PFSK-1 (cell line): ENCODE results near the gene RBM33.

Experiments
- FOXP2 ChIP-seq: optimal IDR thresholded peaks from 2 replicates; pipeline ENCODE3; 2011; ENCODE audit warnings: borderline replicate concordance, control low read depth, inconsistent platforms; ENCODE audit not compliant: insufficient read depth; ENCODE audit errors: extremely low read length, extremely low read depth
- POLR2AphosphoS5 ChIP-seq: IDR thresholded peaks from 2 replicates; pipeline ENCODE4 v1.6.1; 2012; ENCODE audit warnings: low read depth, mild to moderate bottlenecking, control low read depth, low read length, moderate library complexity
- SIN3A ChIP-seq: IDR thresholded peaks from 2 replicates; pipeline ENCODE4 v1.6.1; 2012; ENCODE audit warnings: mild to moderate bottlenecking, low read length, moderate library complexity, borderline replicate concordance; ENCODE audit not compliant: insufficient read depth
- TAF1 ChIP-seq: IDR thresholded peaks from 2 replicates; pipeline ENCODE4 v1.6.1; 2012; ENCODE audit warnings: low read length, control low read depth, borderline replicate concordance; ENCODE audit not compliant: insufficient read depth
- TF ChIP-seq, protein P1 (sequence below), 2 experiments: IDR thresholded peaks; 2 replicates each; pipeline versions ENCODE4 v1.6.1 to v1.8.0; 2011 to 2012; ENCODE audit warnings: low read depth in 2 of 2, low read length in 2 of 2, control low read depth in 1 of 2, inconsistent platforms in 1 of 2, mild to moderate bottlenecking in 1 of 2, moderate library complexity in 1 of 2; ENCODE audit not compliant: insufficient read depth in 1 of 2

RBM33 gene

DNA sequence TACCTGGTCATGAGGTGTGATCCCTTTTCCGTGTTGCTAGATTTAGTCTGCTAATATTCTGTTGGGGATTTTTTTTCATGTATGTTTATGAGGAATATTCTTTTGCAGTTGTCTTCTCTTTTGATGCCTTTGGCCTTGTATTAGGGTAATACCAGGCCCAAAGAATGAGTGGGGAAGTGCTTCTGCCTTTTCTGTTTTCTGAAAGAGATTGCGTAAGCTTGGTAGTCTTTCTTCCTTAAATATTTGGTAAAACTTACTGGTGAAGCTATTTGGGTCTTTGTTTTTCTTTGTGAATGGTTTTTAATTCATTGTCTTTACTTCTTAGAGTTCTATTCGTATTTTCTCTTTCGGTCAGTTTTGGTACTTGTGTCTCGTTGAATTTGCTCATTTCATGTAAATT lies 116.7 kb downstream of the RBM33 start:
- TF ChIP-seq POLR2AphosphoS5 (no peak), FOXP2 (no peak), TAF1 (no peak), SIN3A (no peak)
- TF ChIP-seq, protein P1, sequence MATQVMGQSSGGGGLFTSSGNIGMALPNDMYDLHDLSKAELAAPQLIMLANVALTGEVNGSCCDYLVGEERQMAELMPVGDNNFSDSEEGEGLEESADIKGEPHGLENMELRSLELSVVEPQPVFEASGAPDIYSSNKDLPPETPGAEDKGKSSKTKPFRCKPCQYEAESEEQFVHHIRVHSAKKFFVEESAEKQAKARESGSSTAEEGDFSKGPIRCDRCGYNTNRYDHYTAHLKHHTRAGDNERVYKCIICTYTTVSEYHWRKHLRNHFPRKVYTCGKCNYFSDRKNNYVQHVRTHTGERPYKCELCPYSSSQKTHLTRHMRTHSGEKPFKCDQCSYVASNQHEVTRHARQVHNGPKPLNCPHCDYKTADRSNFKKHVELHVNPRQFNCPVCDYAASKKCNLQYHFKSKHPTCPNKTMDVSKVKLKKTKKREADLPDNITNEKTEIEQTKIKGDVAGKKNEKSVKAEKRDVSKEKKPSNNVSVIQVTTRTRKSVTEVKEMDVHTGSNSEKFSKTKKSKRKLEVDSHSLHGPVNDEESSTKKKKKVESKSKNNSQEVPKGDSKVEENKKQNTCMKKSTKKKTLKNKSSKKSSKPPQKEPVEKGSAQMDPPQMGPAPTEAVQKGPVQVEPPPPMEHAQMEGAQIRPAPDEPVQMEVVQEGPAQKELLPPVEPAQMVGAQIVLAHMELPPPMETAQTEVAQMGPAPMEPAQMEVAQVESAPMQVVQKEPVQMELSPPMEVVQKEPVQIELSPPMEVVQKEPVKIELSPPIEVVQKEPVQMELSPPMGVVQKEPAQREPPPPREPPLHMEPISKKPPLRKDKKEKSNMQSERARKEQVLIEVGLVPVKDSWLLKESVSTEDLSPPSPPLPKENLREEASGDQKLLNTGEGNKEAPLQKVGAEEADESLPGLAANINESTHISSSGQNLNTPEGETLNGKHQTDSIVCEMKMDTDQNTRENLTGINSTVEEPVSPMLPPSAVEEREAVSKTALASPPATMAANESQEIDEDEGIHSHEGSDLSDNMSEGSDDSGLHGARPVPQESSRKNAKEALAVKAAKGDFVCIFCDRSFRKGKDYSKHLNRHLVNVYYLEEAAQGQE (IDR thresholded peaks at IDR 0.05; ENCODE audit: insufficient read depth in 1 of 2, low read depth in 2 of 2, low read length in 2 of 2) = no peak

DNA sequence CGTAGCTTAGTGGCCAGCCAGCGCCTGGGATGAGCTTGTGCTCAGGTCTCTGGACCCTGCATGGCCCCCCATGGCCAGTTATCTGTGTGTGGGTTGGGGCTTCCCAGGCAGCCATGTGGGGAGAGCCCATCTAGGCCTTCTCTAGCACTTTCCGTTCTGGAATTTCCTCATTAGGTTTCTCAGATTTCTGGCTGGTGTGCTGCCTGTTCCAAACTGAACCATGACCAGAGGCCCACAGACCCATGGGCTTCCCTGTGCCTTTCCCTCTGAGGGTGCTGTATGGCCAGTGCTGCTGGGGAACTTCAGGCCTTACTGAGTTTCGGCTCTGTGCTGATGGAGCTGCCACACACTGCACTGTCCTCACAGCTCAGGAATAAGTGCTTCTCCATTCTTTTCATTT lies 117.6 kb downstream of the RBM33 start:
- TF ChIP-seq POLR2AphosphoS5 (no peak), SIN3A (no peak), TAF1 (no peak), FOXP2 (no peak)
- TF ChIP-seq, protein P1 (IDR thresholded peaks at IDR 0.05; ENCODE audit: insufficient read depth in 1 of 2, low read depth in 2 of 2, low read length in 2 of 2) = no peak

GRCh38 chr7:155762655-155763054 lies 118.2 kb downstream of the RBM33 start:
- TF ChIP-seq FOXP2 = no peak
- TF ChIP-seq, protein P1 (IDR thresholded peaks at IDR 0.05; ENCODE audit: insufficient read depth in 1 of 2, low read depth in 2 of 2, low read length in 2 of 2) = no peak
- TF ChIP-seq POLR2AphosphoS5 = no peak
- TF ChIP-seq TAF1 = no peak
- no peak for TF ChIP-seq SIN3A

GRCh38 chr7:155763122-155763521 lies 118.7 kb downstream of the RBM33 start:
- no peak for TF ChIP-seq TAF1
- TF ChIP-seq FOXP2 = no peak
- no peak for TF ChIP-seq POLR2AphosphoS5
- TF ChIP-seq, protein P1 (IDR thresholded peaks at IDR 0.05; ENCODE audit: insufficient read depth in 1 of 2, low read depth in 2 of 2, low read length in 2 of 2) = no peak
- no peak for TF ChIP-seq SIN3A
